ENCODE results near the gene SMARCA4. TPM values are rescaled to one million over a fixed set of nuclear protein-coding genes. Genes with fewer than 3 reads are reported as not detected.

The SMARCA4 gene
- total RNA-seq, 6 experiments from 2014 or later = 26.3 to 45.8 (median 27.7) TPM

DNA sequence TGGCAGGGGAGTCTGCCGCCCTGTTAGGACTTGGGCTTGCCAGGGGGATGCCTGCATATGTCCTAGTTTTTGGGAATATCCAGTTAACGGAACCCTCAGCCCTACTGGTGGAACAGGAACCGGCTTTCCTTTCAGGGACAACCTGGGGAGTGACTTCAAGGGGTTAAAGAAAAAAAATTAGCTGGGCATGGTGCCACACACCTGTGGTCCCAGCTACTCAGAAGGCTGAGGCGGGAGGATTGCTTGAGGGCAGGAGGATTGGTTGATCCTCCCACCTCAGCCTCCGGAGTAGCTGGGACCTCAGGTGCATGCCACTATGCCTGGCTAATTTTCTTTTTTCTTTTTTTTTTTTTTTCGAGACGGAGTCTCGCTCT, 150.9 kb downstream of the SMARCA4 start:
- 80% methylated on average over 2 of the region's 8 CpGs for WGBS (ENCODE audit: insufficient coverage, low coverage, low lambda C conversion rate, missing lambda C conversion rate)
- TF ChIP-seq POLR2A (IDR thresholded peaks at IDR 0.05) = no peak
- TF ChIP-seq, protein P1, sequence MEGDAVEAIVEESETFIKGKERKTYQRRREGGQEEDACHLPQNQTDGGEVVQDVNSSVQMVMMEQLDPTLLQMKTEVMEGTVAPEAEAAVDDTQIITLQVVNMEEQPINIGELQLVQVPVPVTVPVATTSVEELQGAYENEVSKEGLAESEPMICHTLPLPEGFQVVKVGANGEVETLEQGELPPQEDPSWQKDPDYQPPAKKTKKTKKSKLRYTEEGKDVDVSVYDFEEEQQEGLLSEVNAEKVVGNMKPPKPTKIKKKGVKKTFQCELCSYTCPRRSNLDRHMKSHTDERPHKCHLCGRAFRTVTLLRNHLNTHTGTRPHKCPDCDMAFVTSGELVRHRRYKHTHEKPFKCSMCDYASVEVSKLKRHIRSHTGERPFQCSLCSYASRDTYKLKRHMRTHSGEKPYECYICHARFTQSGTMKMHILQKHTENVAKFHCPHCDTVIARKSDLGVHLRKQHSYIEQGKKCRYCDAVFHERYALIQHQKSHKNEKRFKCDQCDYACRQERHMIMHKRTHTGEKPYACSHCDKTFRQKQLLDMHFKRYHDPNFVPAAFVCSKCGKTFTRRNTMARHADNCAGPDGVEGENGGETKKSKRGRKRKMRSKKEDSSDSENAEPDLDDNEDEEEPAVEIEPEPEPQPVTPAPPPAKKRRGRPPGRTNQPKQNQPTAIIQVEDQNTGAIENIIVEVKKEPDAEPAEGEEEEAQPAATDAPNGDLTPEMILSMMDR (IDR thresholded peaks at IDR 0.05) = no peak
- Histone ChIP-seq H3K36me3 (peaks cover 14 to 100% (median 62%) of the 10 kb centered on the region in 4 donors), H3K27me3 (no peaks in the 10 kb centered on the region), H3K9me3 (no peaks in the 10 kb centered on the region), H3K4me1 (peaks cover 0 to 18% (median 6%) of the 10 kb centered on the region in 4 donors), H3K4me3 (no peak overlapping the region), H3K27ac (no peak overlapping the region)
- ATAC-seq = peak in 3 of 4 donors; percentile 1 to 3 (median 3)
- no peak for DNase-seq
- intact Hi-C loops (cut with DNase I) = loop anchor here in 1 of 2 donors (10.0 kb wide), 1 partner anchor 77 kb away; no protein-coding TSS in a partner anchor

Small RNA genes within 50 kb of the gene (small RNA-seq; reads per million reads assigned to genes)
- gene RF02271 (0 reads per million in 2 experiments), gene RN7SL192P (0 reads per million in 2 experiments)

Other genes starting within 250 kb of the SMARCA4 start
- gene DNM2, start 243.0 kb upstream of the SMARCA4 start, total RNA-seq = 10 to 100 TPM; 54.0 to 86.9 (median 68.3) TPM
- 10 to 100 TPM; 19.1 to 24.1 (median 21.7) TPM for gene TMED1, start 124.8 kb upstream of the SMARCA4 start, total RNA-seq
- 1 to 10 TPM in 5 of 6 experiments, under 1 TPM in 1; 0.58 to 2.7 (median 1.4) TPM for gene C19orf38, start 112.6 kb upstream of the SMARCA4 start, total RNA-seq
- 10 to 100 TPM; 13.7 to 20.5 (median 17.5) TPM for gene CARM1, start 89.5 kb upstream of the SMARCA4 start, total RNA-seq
- gene YIPF2, start 32.4 kb upstream of the SMARCA4 start, total RNA-seq = 10 to 100 TPM; 23.5 to 46.1 (median 31.4) TPM
- 10 to 100 TPM; 10.2 to 15.7 (median 11.6) TPM for gene TIMM29, start 32.2 kb upstream of the SMARCA4 start, total RNA-seq
- 100 to 1,000 TPM in 1 of 6 experiments, 10 to 100 TPM in 4, 1 to 10 TPM in 1; 8.6 to 117 (median 26.8) TPM for gene LDLR, start 128.4 kb downstream of the SMARCA4 start, total RNA-seq
- 1 to 10 TPM in 5 of 6 experiments, under 1 TPM in 1; 0.90 to 3.8 (median 2.2) TPM for gene SPC24, start 194.8 kb downstream of the SMARCA4 start, total RNA-seq
- 10 to 100 TPM; 36.3 to 65.4 (median 50.4) TPM for gene KANK2, start 236.5 kb downstream of the SMARCA4 start, total RNA-seq

Measured in right lobe of liver (tissue), 6 donors.